Endothelial cell of umbilical vein (primary cell): ENCODE measurements around the gene EGFL6. TPM values are rescaled to one million over a fixed set of nuclear protein-coding genes. Genes with fewer than 3 reads are reported as not detected.

ENCODE experiments used
- BruUV-seq: library from RNA; stranded (reverse); fragments of 400-500 nt; replicated peaks from 2 replicates; lab custom pipeline; 2021; lab: Mats Ljungman, UMichigan
- CTCF ChIA-PET: fragments of 300-600, 350-600 bp; sonication (Branson Sonifier 250); formaldehyde crosslinking; loops from one replicate; lab custom pipeline; 2021; ENCODE audit warnings: antibody characterized with exemption, inconsistent platforms; lab: Charles Lee
- POLR2A ChIA-PET: fragments of 300-600, 350-600 bp; sonication (Branson Sonifier 250); formaldehyde crosslinking; loops from one replicate; lab custom pipeline; 2021; ENCODE audit warnings: antibody characterized with exemption, inconsistent platforms; lab: Charles Lee
- DNase-seq: peaks from one replicate; pipeline ENCODE4 v3.0.0-alpha.2; 2011; ENCODE audit warnings: low read depth, low spot score
- FAIRE-seq: peaks from 2 replicates; lab custom pipeline; 2011; peaks lifted over from hg19 to GRCh38; lab: Jason Lieb, UNC
- H2AFZ ChIP-seq: 2 replicates; pipeline ENCODE4 v1.6.0; 2012; ENCODE audit warnings: low read depth, low read length, control low read depth, inconsistent platforms
- H3K27ac ChIP-seq: 2 replicates; pipeline ENCODE4 v1.5.1; 2011; ENCODE audit warnings: low read depth, mild to moderate bottlenecking, control low read depth, low read length, moderate library complexity; ENCODE audit not compliant: insufficient read depth
- H3K27me3 ChIP-seq, 2 experiments: 2 replicates each; pipeline versions ENCODE4 v1.6.0 to v1.6.1; 2011; ENCODE audit warnings: low read length in 2 of 2, mixed read lengths in 1 of 2; ENCODE audit not compliant: control insufficient read depth in 2 of 2, insufficient read depth in 2 of 2
- H3K36me3 ChIP-seq, 2 experiments: 2 replicates in 1 of 2; 3 replicates in 1 of 2; pipeline ENCODE4 v1.5.1; 2011; ENCODE audit warnings: low read length in 2 of 2, mild to moderate bottlenecking in 1 of 2, moderate library complexity in 1 of 2; ENCODE audit not compliant: control insufficient read depth in 2 of 2, insufficient read depth in 2 of 2; ENCODE audit errors: extremely low read depth in 1 of 2
- H3K4me1 ChIP-seq: 3 replicates; pipeline ENCODE4 v1.5.1; 2011; ENCODE audit warnings: mild to moderate bottlenecking, low read length; ENCODE audit not compliant: control insufficient read depth, insufficient read depth; ENCODE audit errors: extremely low read depth
- H3K4me2 ChIP-seq: 2 replicates; pipeline ENCODE4 v1.6.1; 2011; ENCODE audit warnings: low read length, control low read depth, mixed read lengths; ENCODE audit not compliant: insufficient read depth
- H3K4me3 ChIP-seq, 3 experiments: fragments of 200-600 bp in 1 of 3; sonication (generic), shearing (Covaris generic) in 1 of 3; replicated peaks in 1 of 3; 2 replicates each; pipeline ENCODE4 v1.5.1; 2011 to 2016; ENCODE audit warnings: control low read depth in 3 of 3, low read length in 3 of 3, mild to moderate bottlenecking in 2 of 3, inconsistent platforms in 1 of 3, low read depth in 1 of 3, moderate library complexity in 1 of 3; ENCODE audit not compliant: insufficient read depth in 1 of 3
- H3K79me2 ChIP-seq: 2 replicates; pipeline ENCODE4 v1.6.0; 2012; ENCODE audit warnings: low read length, inconsistent platforms; ENCODE audit not compliant: control insufficient read depth, insufficient read depth
- H3K9ac ChIP-seq: replicated peaks from 2 replicates; pipeline ENCODE3; 2011; ENCODE audit warnings: low read length, control low read depth; ENCODE audit not compliant: insufficient read depth; ENCODE audit errors: extremely low read depth
- H3K9me1 ChIP-seq: replicated peaks from 3 replicates; pipeline ENCODE4 v1.6.0; 2011; ENCODE audit warnings: mild to moderate bottlenecking, low read length; ENCODE audit not compliant: control insufficient read depth, insufficient read depth; ENCODE audit errors: extremely low read depth
- H3K9me3 ChIP-seq: replicated peaks from 2 replicates; pipeline ENCODE4 v1.5.1; 2012; ENCODE audit warnings: low read length, inconsistent platforms; ENCODE audit not compliant: control insufficient read depth, insufficient read depth
- H4K20me1 ChIP-seq: replicated peaks from 2 replicates; pipeline ENCODE3; 2011; ENCODE audit warnings: mild to moderate bottlenecking, low read length; ENCODE audit not compliant: control insufficient read depth, insufficient read depth; ENCODE audit errors: extremely low read depth
- CTCF ChIP-seq, 2 donors: IDR thresholded peaks; 1 replicate in 1 of 2; 2 replicates in 1 of 2; pipeline ENCODE4 v1.5.1; 2011; ENCODE audit warnings: low read length in 2 of 2, mild to moderate bottlenecking in 2 of 2, moderate library complexity in 2 of 2, control low read depth in 1 of 2, inconsistent platforms in 1 of 2, low read depth in 1 of 2; ENCODE audit not compliant: insufficient read depth in 1 of 2; ENCODE audit errors: extremely low read depth in 1 of 2
- EZH2 ChIP-seq: IDR thresholded peaks from 2 replicates; pipeline ENCODE4 v1.6.1; 2012; ENCODE audit warnings: borderline replicate concordance, low read depth, mild to moderate bottlenecking, moderate library complexity, low read length, inconsistent platforms; ENCODE audit not compliant: severe bottlenecking
- FOS ChIP-seq: IDR thresholded peaks from 2 replicates; pipeline ENCODE4 v1.6.1; 2011; ENCODE audit warnings: mild to moderate bottlenecking, low read length, moderate library complexity, borderline replicate concordance; ENCODE audit not compliant: insufficient read depth
- GATA2 ChIP-seq: IDR thresholded peaks from 2 replicates; pipeline ENCODE4 v1.7.0; 2011; ENCODE audit warnings: low read depth, mild to moderate bottlenecking, moderate library complexity, mixed read lengths, low read length; ENCODE audit not compliant: insufficient read length, insufficient read depth
- JUN ChIP-seq: IDR thresholded peaks from 2 replicates; pipeline ENCODE4 v1.6.1; 2011; ENCODE audit warnings: borderline replicate concordance, low read depth; ENCODE audit not compliant: insufficient read length, insufficient read depth
- MYC ChIP-seq: IDR thresholded peaks from one replicate; pipeline ENCODE4 v1.6.1; 2011; ENCODE audit warnings: mild to moderate bottlenecking, low read depth, low read length
- POLR2A ChIP-seq: IDR thresholded peaks from 2 replicates; pipeline ENCODE4 v1.6.1; 2012; ENCODE audit warnings: low read depth, mild to moderate bottlenecking, control low read depth, low read length
- POLR2AphosphoS5 ChIP-seq: IDR thresholded peaks from 2 replicates; pipeline ENCODE4 v1.6.1; 2012; ENCODE audit warnings: low read depth, mild to moderate bottlenecking, control low read depth, low read length, moderate library complexity; ENCODE audit not compliant: insufficient read depth
- dilution Hi-C: fragments of 300-500 bp; cut with MboI; formaldehyde crosslinking; loops from one replicate; pipeline ENCODE4 v1.15.0; 2019; ENCODE audit warnings: low sequenced_read_pairs; ENCODE audit not compliant: extremely low pct_ligation_motif_present
- intact Hi-C: fragments of 100-400 bp; cut with micrococcal nuclease; formaldehyde crosslinking; loops from one replicate; pipeline ENCODE4 v1.10.0; 2022
- polyA plus RNA-seq, 4 experiments: library from polyadenylated mRNA; depleted of rRNA in 3 of 4; stranded (reverse) in 3 of 4; unstranded in 1 of 4; fragments of >200 nt; gene quantifications; 2 replicates each; pipeline versions ENCODE4 v1.2.1 to v1.2.3, GENCODE V29; 2011 to 2012; ENCODE audit warnings: missing spikeins in 1 of 4
- total RNA-seq: library from RNA; stranded (reverse); gene quantifications from 2 replicates; pipeline ENCODE4 v1.2.3, GENCODE V29; 2021
- TF ChIP-seq, protein P1 (sequence below): IDR thresholded peaks from 2 replicates; pipeline ENCODE4 v1.6.1; 2011; ENCODE audit not compliant: insufficient read depth, insufficient read length

The EGFL6 gene
- total and polyA plus RNA-seq, 2 donors (not counting 3 experiments of a cell fraction or from before 2014, with no cell fraction given): not detected

DNA sequence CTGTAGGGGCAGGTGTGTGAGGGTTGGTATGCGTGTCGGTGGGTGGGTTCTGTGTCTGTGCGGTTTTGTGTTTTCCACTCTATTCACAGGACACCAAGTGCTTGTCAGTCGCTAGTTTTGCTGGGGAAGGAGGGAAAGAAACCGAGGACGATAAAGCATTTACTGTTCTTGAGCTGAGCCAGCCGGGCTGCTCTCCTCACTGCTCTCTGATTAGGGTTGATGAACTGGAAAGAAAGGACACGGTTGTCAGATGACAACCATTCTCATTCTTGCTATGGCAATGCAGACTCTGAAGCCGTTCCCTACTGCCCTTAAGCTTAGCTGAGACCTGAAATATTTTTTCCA, 832 bp downstream of the EGFL6 start:
- intact Hi-C loops (no loop called here), dilution Hi-C loops (no loop called here)
- no TSS peak for BruUV-seq
- ChIA-PET CTCF (no interaction called here), POLR2A (no interaction called here)
- Histone ChIP-seq H3K4me3 (no peak overlapping the region), H3K79me2 (no peaks in the 10 kb centered on the region), H3K9ac (no peak overlapping the region), H3K4me1 (no peaks in the 10 kb centered on the region), H3K27ac (no peak overlapping the region), H4K20me1 (no peaks in the 10 kb centered on the region), H3K4me2 (no peak overlapping the region), H2AFZ (no peak overlapping the region), H3K27me3 (peaks cover 14 to 26% of the 10 kb centered on the region in 2 experiments), H3K9me3 (no peaks in the 10 kb centered on the region), H3K36me3 (no peaks in the 10 kb centered on the region), H3K9me1 (no peaks in the 10 kb centered on the region)
- FAIRE-seq (no peak), DNase-seq (no peak)
- TF ChIP-seq JUN (no peak), EZH2 (no peak), POLR2A (no peak), GATA2 (no peak), FOS (no peak), POLR2AphosphoS5 (no peak), MYC (no peak), CTCF (IDR thresholded peaks at IDR 0.05; ENCODE audit: extremely low read depth in 1 of 2, insufficient read depth in 1 of 2, low read depth in 1 of 2, low read length in 2 of 2) (no peak)
- TF ChIP-seq, protein P1, sequence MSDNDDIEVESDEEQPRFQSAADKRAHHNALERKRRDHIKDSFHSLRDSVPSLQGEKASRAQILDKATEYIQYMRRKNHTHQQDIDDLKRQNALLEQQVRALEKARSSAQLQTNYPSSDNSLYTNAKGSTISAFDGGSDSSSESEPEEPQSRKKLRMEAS: no peak
